SJCRH30 (cell line): ENCODE results near the gene SLC30A5. TPM values are rescaled to one million over a fixed set of nuclear protein-coding genes. Genes with fewer than 3 reads are reported as not detected.
"Not testable (repeated sequence)": the region's sequence is repeated elsewhere in the genome, so short reads cannot be mapped to it uniquely, and the experiment has no call there.

Experiments
- DNase-seq, 2 experiments: peaks; one replicate each; pipeline ENCODE4 v3.0.0-alpha.2; 2015 to 2020
- H3K27ac ChIP-seq: fragments of 250-450 bp; sonication (Bioruptor Pico); 2 replicates; pipeline ENCODE4 v1.5.1; 2020; ENCODE audit warnings: mild to moderate bottlenecking, moderate library complexity
- H3K27me3 ChIP-seq: fragments of 250-450 bp; sonication (Bioruptor Pico); 2 replicates; pipeline ENCODE4 v1.5.1; 2020; ENCODE audit warnings: mild to moderate bottlenecking, moderate library complexity
- H3K36me3 ChIP-seq: fragments of 250-450 bp; sonication (Bioruptor Pico); 2 replicates; pipeline ENCODE4 v1.5.1; 2020; ENCODE audit warnings: mild to moderate bottlenecking, moderate library complexity
- H3K4me1 ChIP-seq: fragments of 250-450 bp; sonication (Bioruptor Pico); 2 replicates; pipeline ENCODE4 v1.5.1; 2020; ENCODE audit warnings: mild to moderate bottlenecking, moderate library complexity
- H3K4me3 ChIP-seq: fragments of 250-450 bp; sonication (Bioruptor Pico); 2 replicates; pipeline ENCODE4 v1.5.1; 2020; ENCODE audit warnings: mild to moderate bottlenecking, moderate library complexity
- H3K9me3 ChIP-seq: fragments of 250-450 bp; sonication (Bioruptor Pico); replicated peaks from 2 replicates; pipeline ENCODE4 v1.5.1; 2020; ENCODE audit warnings: mild to moderate bottlenecking, moderate library complexity
- total RNA-seq: library from RNA; depleted of rRNA; stranded (reverse); fragments of >200 nt; shearing (Covaris generic); gene quantifications from 2 replicates; pipeline ENCODE4 v1.2.3, GENCODE V29; 2014

SLC30A5 gene
- total RNA-seq, 1 experiment from 2014 or later: 51.8 TPM

GRCh38 chr5:69136293-69136692, 42.5 kb downstream of the SLC30A5 start:
- Histone ChIP-seq H3K27ac (no peak overlapping the region), H3K4me3 (no peak overlapping the region), H3K9me3 (peaks cover 5% of the 10 kb centered on the region; the same call in 1 of the 2 replicates), H3K27me3 (no peaks in the 10 kb centered on the region), H3K4me1 (no peaks in the 10 kb centered on the region), H3K36me3 (peaks cover 2% of the 10 kb centered on the region; the same call in 1 of the 2 replicates)
- DNase-seq: no peak

- H3K27me3 ChIP-seq, H3K36me3 ChIP-seq, H3K9me3 ChIP-seq, H3K4me1 ChIP-seq, DNase-seq, H3K4me3 ChIP-seq, H3K27ac ChIP-seq: not testable (repeated sequence)
Measured at GRCh38 chr5:69137208-69137607, 43.4 kb downstream of the SLC30A5 start.

GRCh38 chr5:69137807-69138206, 44.0 kb downstream of the SLC30A5 start:
- peaks cover 5% of the 10 kb centered on the region; the same call in 1 of the 2 replicates for H3K9me3 ChIP-seq
- 0 out of 2 replicates have a peak, but pooled peaks cover 2% of the 10 kb centered on the region for H3K36me3 ChIP-seq
- no peak overlapping the region for H3K27ac ChIP-seq
- no peaks in the 10 kb centered on the region for H3K4me1 ChIP-seq
- H3K4me3 ChIP-seq: no peak overlapping the region
- no peak for DNase-seq
- no peaks in the 10 kb centered on the region for H3K27me3 ChIP-seq

GRCh38 chr5:69138766-69139165, 45.0 kb downstream of the SLC30A5 start:
- Histone ChIP-seq H3K4me3 (no peak overlapping the region), H3K27me3 (no peaks in the 10 kb centered on the region), H3K27ac (no peak overlapping the region), H3K4me1 (no peaks in the 10 kb centered on the region), H3K36me3 (no peaks in the 10 kb centered on the region), H3K9me3 (peaks cover 5% of the 10 kb centered on the region; the same call in 1 of the 2 replicates)
- no peak for DNase-seq

GRCh38 chr5:69140239-69140638, 46.4 kb downstream of the SLC30A5 start:
- not testable (repeated sequence) for H3K4me3 ChIP-seq, H3K36me3 ChIP-seq, H3K4me1 ChIP-seq, H3K9me3 ChIP-seq, DNase-seq, H3K27ac ChIP-seq, H3K27me3 ChIP-seq

- no peak overlapping the region for H3K27ac ChIP-seq
- no peak overlapping the region for H3K4me3 ChIP-seq
- H3K27me3 ChIP-seq: no peaks in the 10 kb centered on the region
- no peak for DNase-seq
- H3K36me3 ChIP-seq: no peaks in the 10 kb centered on the region
- peaks cover 5% of the 10 kb centered on the region; the same call in 1 of the 2 replicates for H3K9me3 ChIP-seq
- H3K4me1 ChIP-seq: no peaks in the 10 kb centered on the region
Measured at GRCh38 chr5:69140827-69141226, 47.0 kb downstream of the SLC30A5 start.

GRCh38 chr5:69148576-69148975, 54.8 kb downstream of the SLC30A5 start:
- not testable (repeated sequence) for DNase-seq, H3K27ac ChIP-seq

GRCh38 chr5:69148981-69149675, 55.3 kb downstream of the SLC30A5 start:
- Histone ChIP-seq H3K27me3 (no peaks in the 10 kb centered on the region), H3K4me3 (no peak overlapping the region), H3K36me3 (no peaks in the 10 kb centered on the region), H3K4me1 (no peaks in the 10 kb centered on the region), H3K9me3 (no peaks in the 10 kb centered on the region), H3K27ac (no peak overlapping the region)
- DNase-seq: no peak

More at GRCh38 chr5:69148576-69148975, 54.8 kb downstream of the SLC30A5 start:
- H3K4me1 ChIP-seq, H3K27me3 ChIP-seq, H3K36me3 ChIP-seq, H3K4me3 ChIP-seq, H3K9me3 ChIP-seq: not testable (repeated sequence)

- no peaks in the 10 kb centered on the region for H3K4me1 ChIP-seq
- H3K27me3 ChIP-seq: no peaks in the 10 kb centered on the region
- DNase-seq: no peak
- H3K27ac ChIP-seq: no peak overlapping the region
- no peaks in the 10 kb centered on the region for H3K36me3 ChIP-seq
- H3K4me3 ChIP-seq: no peak overlapping the region
- H3K9me3 ChIP-seq: no peaks in the 10 kb centered on the region
Measured at GRCh38 chr5:69149676-69150010, 55.8 kb downstream of the SLC30A5 start.

GRCh38 chr5:69152731-69153130, 58.9 kb downstream of the SLC30A5 start:
- no peaks in the 10 kb centered on the region for H3K4me1 ChIP-seq
- no peaks in the 10 kb centered on the region for H3K36me3 ChIP-seq
- H3K27ac ChIP-seq: no peak overlapping the region
- no peak for DNase-seq
- H3K4me3 ChIP-seq: no peak overlapping the region
- H3K27me3 ChIP-seq: no peaks in the 10 kb centered on the region
- no peaks in the 10 kb centered on the region for H3K9me3 ChIP-seq

GRCh38 chr5:69156456-69156855, 62.6 kb downstream of the SLC30A5 start:
- Histone ChIP-seq H3K27me3 (no peaks in the 10 kb centered on the region), H3K4me3 (no peak overlapping the region), H3K36me3 (no peaks in the 10 kb centered on the region), H3K9me3 (no peaks in the 10 kb centered on the region), H3K4me1 (no peaks in the 10 kb centered on the region), H3K27ac (no peak overlapping the region)
- DNase-seq: no peak

GRCh38 chr5:69158039-69158438, 64.2 kb downstream of the SLC30A5 start:
- Histone ChIP-seq H3K27ac (no peak overlapping the region), H3K36me3 (no peaks in the 10 kb centered on the region), H3K27me3 (no peaks in the 10 kb centered on the region), H3K9me3 (no peaks in the 10 kb centered on the region), H3K4me1 (no peaks in the 10 kb centered on the region), H3K4me3 (no peak overlapping the region)
- DNase-seq: no peak

GRCh38 chr5:69160651-69161050, 66.8 kb downstream of the SLC30A5 start:
- no peak overlapping the region for H3K27ac ChIP-seq
- DNase-seq: no peak

GRCh38 chr5:69166686-69167492, 73.1 kb downstream of the SLC30A5 start, which contains the start of gene CCNB1:
Gene CCNB1 (plus strand): TSS chr5:69167150. CDS start chr5:69167263, 113 bp downstream.
- H3K27ac ChIP-seq: peak within 1 kb of the TSS; percentile 83
- peak within 1 kb of the TSS; percentile 73 for H3K4me3 ChIP-seq
- H3K27me3 ChIP-seq: no peaks in the 10 kb centered on the region
- H3K36me3 ChIP-seq: peaks cover 39% of the 10 kb centered on the region
- H3K4me1 ChIP-seq: peaks cover 12% of the 10 kb centered on the region
- peak; percentile 98 to 99 for DNase-seq
- no peaks in the 10 kb centered on the region for H3K9me3 ChIP-seq

More at GRCh38 chr5:69160651-69161050, 66.8 kb downstream of the SLC30A5 start:
- Histone ChIP-seq H3K9me3 (no peaks in the 10 kb centered on the region), H3K27me3 (no peaks in the 10 kb centered on the region), H3K4me1 (no peaks in the 10 kb centered on the region), H3K4me3 (no peak overlapping the region), H3K36me3 (no peaks in the 10 kb centered on the region)

- H3K27me3 ChIP-seq: no peaks in the 10 kb centered on the region
- no peaks in the 10 kb centered on the region for H3K9me3 ChIP-seq
- peak overlapping the region; percentile 83 for H3K27ac ChIP-seq
- H3K4me3 ChIP-seq: peak overlapping the region; percentile 73
- peak in 1 of 2 experiments; percentile 22 for DNase-seq
- peaks cover 12% of the 10 kb centered on the region for H3K4me1 ChIP-seq
- peaks cover 44% of the 10 kb centered on the region for H3K36me3 ChIP-seq
Measured at GRCh38 chr5:69167493-69167855, 73.7 kb downstream of the SLC30A5 start.
